Liver (tissue), 9 donors: ENCODE data around the gene IKBIP. TPM values are rescaled to one million over a fixed set of nuclear protein-coding genes. Genes with fewer than 3 reads are reported as not detected.
A peak's percentile ranks its signal among the peaks of the same experiment; 100 is the strongest.

Experiments
- DNase-seq: peaks from one replicate; pipeline ENCODE4 v3.0.0-alpha.2; 2017; ENCODE audit warnings: low spot score
- H3K27ac ChIP-seq, 2 donors: one replicate each; pipeline ENCODE4 v1.7.0; 2013; ENCODE audit warnings: inconsistent platforms in 2 of 2, low read length in 2 of 2, control low read depth in 1 of 2, low read depth in 1 of 2, mild to moderate bottlenecking in 1 of 2
- H3K27me3 ChIP-seq, 4 donors: one replicate each; pipeline versions ENCODE4 v1.6.1 to v1.7.0; 2013; ENCODE audit warnings: low read length in 3 of 4, inconsistent platforms in 1 of 4, mild to moderate bottlenecking in 1 of 4, moderate library complexity in 1 of 4; ENCODE audit not compliant: control insufficient read depth in 4 of 4, insufficient read depth in 4 of 4
- H3K36me3 ChIP-seq, 4 donors: one replicate each; pipeline versions ENCODE4 v1.6.1 to v1.7.0; 2013; ENCODE audit warnings: low read length in 3 of 4, mild to moderate bottlenecking in 3 of 4, low read depth in 1 of 4, moderate library complexity in 1 of 4; ENCODE audit not compliant: control insufficient read depth in 4 of 4, insufficient read depth in 3 of 4
- H3K4me1 ChIP-seq, 4 donors: one replicate each; pipeline versions ENCODE4 v1.6.1 to v1.7.0; 2013; ENCODE audit warnings: low read length in 3 of 4, mild to moderate bottlenecking in 3 of 4, moderate library complexity in 1 of 4; ENCODE audit not compliant: control insufficient read depth in 4 of 4, insufficient read depth in 4 of 4
- H3K4me3 ChIP-seq, 3 donors: one replicate each; pipeline versions ENCODE4 v1.6.1 to v1.7.0; 2013; ENCODE audit warnings: low read length in 3 of 3, control low read depth in 1 of 3, low read depth in 1 of 3, mild to moderate bottlenecking in 1 of 3
- H3K9ac ChIP-seq, 2 donors: one replicate each; pipeline ENCODE4 v1.7.0; 2013; ENCODE audit warnings: low read length in 2 of 2, mild to moderate bottlenecking in 2 of 2, moderate library complexity in 2 of 2, control low read depth in 1 of 2, low read depth in 1 of 2
- H3K9me3 ChIP-seq, 4 donors: one replicate each; pipeline versions ENCODE4 v1.6.1 to v1.7.0; 2013; ENCODE audit warnings: low read length in 3 of 4; ENCODE audit not compliant: control insufficient read depth in 4 of 4
- ATF3 ChIP-seq: IDR thresholded peaks from 2 replicates; pipeline ENCODE4 v1.6.1; 2016; ENCODE audit warnings: antibody characterized with exemption
- CTCF ChIP-seq: fragments of 150-350 bp; IDR thresholded peaks from 2 replicates; pipeline ENCODE4 v1.5.1; 2017; ENCODE audit warnings: improper control_type of control experiment, low read depth, low read length; ENCODE audit not compliant: missing input control
- EGR1 ChIP-seq, 2 donors: IDR thresholded peaks; 2 replicates each; pipeline ENCODE4 v1.6.1; 2016 to 2018; ENCODE audit warnings: antibody characterized with exemption in 2 of 2, low read depth in 2 of 2
- FOXA2 ChIP-seq: IDR thresholded peaks from 2 replicates; pipeline ENCODE4 v1.6.1; 2016; ENCODE audit warnings: antibody characterized with exemption
- GABPA ChIP-seq, 2 donors: IDR thresholded peaks in 1 of 2; conservative IDR thresholded peaks in 1 of 2; 2 replicates each; pipeline ENCODE4 v1.6.1; 2016; ENCODE audit warnings: antibody characterized with exemption in 2 of 2, mild to moderate bottlenecking in 1 of 2, moderate library complexity in 1 of 2
- HNF4A ChIP-seq, 2 donors: conservative IDR thresholded peaks; 2 replicates each; pipeline ENCODE4 v1.6.1; 2016; ENCODE audit warnings: antibody characterized with exemption in 2 of 2, mild to moderate bottlenecking in 2 of 2
- NR2F2 ChIP-seq: IDR thresholded peaks from 2 replicates; pipeline ENCODE4 v1.6.1; 2016; ENCODE audit warnings: antibody characterized with exemption
- RAD21 ChIP-seq, 2 donors: IDR thresholded peaks; 2 replicates each; pipeline ENCODE4 v1.6.1; 2016; ENCODE audit warnings: antibody characterized with exemption in 2 of 2, mild to moderate bottlenecking in 2 of 2
- REST ChIP-seq: IDR thresholded peaks from 2 replicates; pipeline ENCODE4 v1.6.1; 2016; ENCODE audit warnings: antibody characterized with exemption, mild to moderate bottlenecking
- SP1 ChIP-seq: IDR thresholded peaks from 2 replicates; pipeline ENCODE4 v1.6.1; 2018; ENCODE audit warnings: antibody characterized with exemption, mild to moderate bottlenecking
- TAF1 ChIP-seq: conservative IDR thresholded peaks from 2 replicates; pipeline ENCODE4 v1.6.1; 2016; ENCODE audit warnings: antibody characterized with exemption, mild to moderate bottlenecking
- YY1 ChIP-seq: IDR thresholded peaks from 2 replicates; pipeline ENCODE4 v1.6.1; 2016; ENCODE audit warnings: antibody characterized with exemption, mild to moderate bottlenecking
- WGBS: extraction: QIAGEN DNeasy Blood & Tissue Kit; methylation state at CpG from one replicate; pipeline ENCODE4 v1.1.7; 2013; 5-methylcytosine and 5-hydroxymethylcytosine counted together
- polyA plus RNA-seq, 2 donors: library from polyadenylated mRNA; stranded (reverse) in 1 of 2; unstranded in 1 of 2; fragments of 200-250 nt in 1 of 2; fragments of >200 nt in 1 of 2; fragmentation: Nextera tagmentation in 1 of 2; extraction: Ambion mirVana in 1 of 2; gene quantifications; one replicate each; pipeline versions ENCODE4 v1.2.1 to v1.2.3, GENCODE V29; 2013 to 2015
- total RNA-seq, 2 donors: library from RNA; depleted of rRNA; stranded (reverse); fragments of >200 nt; gene quantifications; one replicate each; pipeline ENCODE4 v1.2.3, GENCODE V29; 2014
- donor health status: healthy.
- donor health status: healthy.
- donor health status: healthy.
- donor health status: healthy.
- donor health status: healthy.

The IKBIP gene
- total and polyA plus RNA-seq, 4 donors = 4.7 to 10.5 (median 6.3) TPM

GRCh38 chr12:98674841-98675240 is 30.3 kb upstream of the IKBIP start:
- no peak for DNase-seq
- Histone ChIP-seq H3K27me3 (no peaks in the 10 kb centered on the region), H3K27ac (no peak overlapping the region), H3K4me3 (no peak overlapping the region), H3K4me1 (peaks cover 0 to 3% (median 1%) of the 10 kb centered on the region in 4 donors), H3K9me3 (no peaks in the 10 kb centered on the region), H3K36me3 (peaks cover 3 to 9% (median 5%) of the 10 kb centered on the region in 4 donors), H3K9ac (no peak overlapping the region)
- no peak for TF ChIP-seq NR2F2
- no peak for TF ChIP-seq EGR1 (IDR thresholded peaks at IDR 0.05; ENCODE audit: low read depth in 2 of 2)
- TF ChIP-seq CTCF = no peak
- no peak for TF ChIP-seq REST
- no peak for TF ChIP-seq ATF3
- no peak for TF ChIP-seq TAF1
- TF ChIP-seq SP1 = no peak

DNA sequence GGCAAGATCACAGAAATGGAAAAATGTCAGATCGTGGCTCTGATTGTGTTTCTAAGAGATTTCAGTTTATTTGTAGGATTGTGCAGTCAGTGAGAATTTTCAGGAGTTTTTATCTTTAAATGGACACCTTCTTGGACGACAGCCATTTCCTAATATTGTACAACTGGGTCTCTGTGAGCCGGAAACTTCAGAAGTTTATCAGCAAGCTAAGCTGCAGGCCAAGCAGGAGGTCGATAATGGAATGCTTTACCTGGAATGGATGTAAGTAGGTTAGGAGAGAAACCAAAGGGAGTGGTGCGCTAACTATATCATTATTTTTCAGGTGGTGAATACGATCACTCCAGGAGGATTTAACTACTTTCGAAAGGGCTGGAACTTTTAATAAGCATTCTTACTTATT is 26.9 kb upstream of the IKBIP start:
- whole genome bisulfite sequencing = 53% methylated on average over 7 of the region's 7 CpGs
- no peak overlapping the region for H3K9ac ChIP-seq
- no peak for DNase-seq
- peaks cover 3 to 9% (median 4%) of the 10 kb centered on the region in 4 donors for H3K36me3 ChIP-seq
- H3K4me1 ChIP-seq = peaks cover 0 to 3% (median 1%) of the 10 kb centered on the region in 4 donors
- TF ChIP-seq YY1 (peak; percentile 39), EGR1 (IDR thresholded peaks at IDR 0.05; ENCODE audit: low read depth in 2 of 2) (no peak), HNF4A (conservative IDR thresholded peaks at IDR 0.05) (peak in 1 of 2 donors; percentile 26), RAD21 (IDR thresholded peaks at IDR 0.05) (no peak), CTCF (no peak), FOXA2 (no peak), GABPA (IDR thresholded peaks at IDR 0.05 in 1 of 2, conservative IDR thresholded peaks at IDR 0.05 in 1 of 2) (no peak)
- H3K9me3 ChIP-seq = no peaks in the 10 kb centered on the region
- no peaks in the 10 kb centered on the region for H3K27me3 ChIP-seq
- H3K4me3 ChIP-seq = no peak overlapping the region
- no peak overlapping the region for H3K27ac ChIP-seq
